ENCODE data around the gene SPEG.
A peak's percentile ranks its signal among the peaks of the same experiment; 100 is the strongest.

SPEG gene

GRCh38 chr2:219483451-219484342 lies 49.1 kb downstream of the SPEG start:
- DNase-seq = no peak

DNA sequence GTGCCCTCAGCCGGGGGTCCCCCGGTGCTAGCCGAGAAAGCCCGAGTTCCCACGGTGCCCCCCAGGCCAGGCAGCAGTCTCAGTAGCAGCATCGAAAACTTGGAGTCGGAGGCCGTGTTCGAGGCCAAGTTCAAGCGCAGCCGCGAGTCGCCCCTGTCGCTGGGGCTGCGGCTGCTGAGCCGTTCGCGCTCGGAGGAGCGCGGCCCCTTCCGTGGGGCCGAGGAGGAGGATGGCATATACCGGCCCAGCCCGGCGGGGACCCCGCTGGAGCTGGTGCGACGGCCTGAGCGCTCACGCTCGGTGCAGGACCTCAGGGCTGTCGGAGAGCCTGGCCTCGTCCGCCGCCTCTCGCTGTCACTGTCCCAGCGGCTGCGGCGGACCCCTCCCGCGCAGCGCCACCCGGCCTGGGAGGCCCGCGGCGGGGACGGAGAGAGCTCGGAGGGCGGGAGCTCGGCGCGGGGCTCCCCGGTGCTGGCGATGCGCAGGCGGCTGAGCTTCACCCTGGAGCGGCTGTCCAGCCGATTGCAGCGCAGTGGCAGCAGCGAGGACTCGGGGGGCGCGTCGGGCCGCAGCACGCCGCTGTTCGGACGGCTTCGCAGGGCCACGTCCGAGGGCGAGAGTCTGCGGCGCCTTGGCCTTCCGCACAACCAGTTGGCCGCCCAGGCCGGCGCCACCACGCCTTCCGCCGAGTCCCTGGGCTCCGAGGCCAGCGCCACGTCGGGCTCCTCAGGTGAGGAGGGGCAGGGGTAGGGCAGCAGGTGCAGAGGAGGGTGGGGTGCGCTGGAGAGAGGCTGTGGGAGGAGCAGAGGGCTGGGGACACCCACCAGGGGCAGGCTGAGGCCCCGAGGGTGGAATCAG lies 49.9 kb downstream of the SPEG start:
- no peak for DNase-seq

DNA sequence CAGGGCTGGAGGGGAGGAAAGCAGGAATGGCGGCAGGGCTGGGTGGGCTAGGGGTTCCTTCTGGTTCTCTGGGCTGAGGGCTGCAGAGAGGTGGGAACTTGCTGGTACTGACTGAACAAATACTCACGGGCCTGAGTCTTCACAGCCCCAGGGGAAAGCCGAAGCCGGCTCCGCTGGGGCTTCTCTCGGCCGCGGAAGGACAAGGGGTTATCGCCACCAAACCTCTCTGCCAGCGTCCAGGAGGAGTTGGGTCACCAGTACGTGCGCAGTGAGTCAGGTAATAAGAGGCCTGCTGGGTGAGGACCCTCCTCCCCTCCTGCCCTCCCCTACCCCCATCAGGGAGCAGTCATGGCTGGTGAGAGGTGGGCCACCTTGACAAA lies 50.5 kb downstream of the SPEG start:
- DNase-seq = no peak

- no peak for DNase-seq
Measured at GRCh38 chr2:219486380-219486959, 51.8 kb downstream of the SPEG start.

- DNase-seq = no peak
Measured at GRCh38 chr2:219488149-219488843, 53.7 kb downstream of the SPEG start.

- DNase-seq = no peak
Measured at GRCh38 chr2:219488844-219489194, 54.2 kb downstream of the SPEG start.

GRCh38 chr2:219489315-219489714 lies 54.7 kb downstream of the SPEG start:
- no peak for DNase-seq

DNA sequence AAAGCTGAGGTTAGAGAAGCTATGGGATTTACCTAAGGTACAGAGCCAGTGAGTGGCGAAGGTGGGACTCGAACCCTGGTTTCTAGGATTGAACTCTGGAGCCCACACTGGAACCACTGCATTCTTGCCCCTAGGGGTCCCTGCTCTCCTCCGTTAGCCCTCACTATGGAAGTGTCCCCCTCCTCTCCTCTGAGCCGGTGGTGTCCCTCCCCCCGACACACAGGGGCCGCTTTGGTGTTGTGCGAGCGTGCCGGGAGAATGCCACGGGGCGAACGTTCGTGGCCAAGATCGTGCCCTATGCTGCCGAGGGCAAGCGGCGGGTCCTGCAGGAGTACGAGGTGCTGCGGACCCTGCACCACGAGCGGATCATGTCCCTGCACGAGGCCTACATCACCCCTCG lies 55.5 kb downstream of the SPEG start:
- DNase-seq = no peak

DNA sequence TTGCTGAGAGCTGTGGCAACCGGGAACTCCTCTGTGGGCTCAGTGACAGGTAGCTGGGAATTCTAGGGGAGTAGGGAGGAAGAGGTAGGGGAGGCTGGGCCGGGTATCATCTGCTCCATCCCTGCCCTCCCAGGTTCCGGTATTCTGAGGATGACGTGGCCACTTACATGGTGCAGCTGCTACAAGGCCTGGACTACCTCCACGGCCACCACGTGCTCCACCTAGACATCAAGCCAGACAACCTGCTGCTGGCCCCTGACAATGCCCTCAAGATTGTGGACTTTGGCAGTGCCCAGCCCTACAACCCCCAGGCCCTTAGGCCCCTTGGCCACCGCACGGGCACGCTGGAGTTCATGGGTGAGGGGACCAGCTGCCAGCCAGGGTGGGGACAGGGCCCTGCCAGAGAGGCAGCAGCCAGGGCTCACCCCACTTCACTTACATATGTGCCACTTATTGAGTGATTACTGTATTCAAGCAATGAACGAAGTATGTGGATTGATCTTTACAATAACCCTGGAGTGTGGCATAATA lies 56.0 kb downstream of the SPEG start:
- no peak for DNase-seq

DNA sequence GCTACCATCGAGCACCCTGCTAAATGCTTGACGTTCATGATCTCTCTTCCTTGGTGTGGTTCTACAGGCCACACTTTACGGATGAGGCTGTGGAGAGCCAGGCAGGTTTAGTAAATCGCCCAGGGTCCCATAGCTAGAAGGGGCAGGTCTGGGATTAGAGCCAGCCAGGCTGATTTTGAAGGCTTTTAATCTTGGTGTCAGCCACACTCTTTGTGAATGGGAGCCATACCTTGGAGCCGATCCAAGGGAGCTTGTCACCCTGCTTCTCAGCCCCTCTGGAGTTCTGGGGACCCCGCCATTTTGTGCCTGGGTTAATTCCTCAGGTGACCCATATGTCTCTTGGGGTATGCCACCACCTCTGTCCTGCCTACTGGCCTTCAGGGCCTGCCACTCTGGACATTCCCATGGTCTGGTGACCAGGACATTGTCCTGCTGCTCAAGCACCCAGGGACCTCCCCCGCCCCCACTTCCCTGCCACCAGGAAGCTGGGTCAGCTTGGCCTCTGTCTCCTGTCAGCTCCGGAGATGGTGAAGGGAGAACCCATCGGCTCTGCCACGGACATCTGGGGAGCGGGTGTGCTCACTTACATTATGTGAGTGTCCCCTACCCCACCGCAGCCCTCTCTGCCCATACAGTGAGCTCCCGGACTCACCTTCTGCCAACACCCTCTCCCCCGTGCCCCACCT lies 56.8 kb downstream of the SPEG start:
- DNase-seq = no peak

DNA sequence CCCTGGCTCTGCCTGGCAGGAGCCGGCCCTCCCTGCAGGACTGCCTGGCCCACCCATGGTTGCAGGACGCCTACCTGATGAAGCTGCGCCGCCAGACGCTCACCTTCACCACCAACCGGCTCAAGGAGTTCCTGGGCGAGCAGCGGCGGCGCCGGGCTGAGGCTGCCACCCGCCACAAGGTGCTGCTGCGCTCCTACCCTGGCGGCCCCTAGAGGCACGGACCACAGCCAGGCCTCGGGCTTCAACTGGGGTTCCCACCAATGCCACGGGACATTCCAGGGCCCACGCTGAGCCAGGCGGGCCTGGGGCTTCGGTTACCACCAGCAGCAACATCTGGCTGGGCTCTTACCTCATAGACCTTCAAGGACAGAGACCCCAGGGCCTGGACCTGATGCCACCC lies 57.9 kb downstream of the SPEG start:
- no peak for DNase-seq

GRCh38 chr2:219493086-219493485 lies 58.4 kb downstream of the SPEG start:
- no peak for DNase-seq

DNA sequence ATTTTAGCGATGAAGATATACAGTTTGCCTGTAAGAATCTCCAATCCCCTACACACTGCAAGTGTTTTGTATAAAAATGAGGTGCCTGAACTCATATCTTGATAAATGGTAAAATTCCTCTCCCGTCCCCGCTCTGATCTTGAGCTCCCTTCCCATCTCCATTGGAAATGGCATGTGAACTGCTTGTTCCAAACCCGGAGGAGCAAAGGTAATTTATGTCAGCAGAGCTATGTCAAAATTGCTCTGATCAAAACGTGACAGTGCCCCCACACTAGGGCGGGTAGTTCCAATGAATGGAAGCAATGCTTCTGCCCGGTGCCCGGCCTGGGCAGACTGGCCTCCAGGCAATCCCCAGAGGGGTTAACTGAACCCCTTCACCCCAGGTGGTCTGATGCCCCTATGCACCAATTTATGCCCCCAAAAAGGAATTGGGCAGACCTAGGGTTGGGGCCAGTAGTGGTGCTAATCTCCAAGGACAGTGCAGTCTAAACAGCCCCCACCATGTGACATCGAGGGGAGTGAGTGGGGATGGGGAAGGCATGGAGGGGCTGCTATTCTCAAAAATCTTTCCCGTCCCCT lies 60.4 kb downstream of the SPEG start:
- no peak for DNase-seq

DNA sequence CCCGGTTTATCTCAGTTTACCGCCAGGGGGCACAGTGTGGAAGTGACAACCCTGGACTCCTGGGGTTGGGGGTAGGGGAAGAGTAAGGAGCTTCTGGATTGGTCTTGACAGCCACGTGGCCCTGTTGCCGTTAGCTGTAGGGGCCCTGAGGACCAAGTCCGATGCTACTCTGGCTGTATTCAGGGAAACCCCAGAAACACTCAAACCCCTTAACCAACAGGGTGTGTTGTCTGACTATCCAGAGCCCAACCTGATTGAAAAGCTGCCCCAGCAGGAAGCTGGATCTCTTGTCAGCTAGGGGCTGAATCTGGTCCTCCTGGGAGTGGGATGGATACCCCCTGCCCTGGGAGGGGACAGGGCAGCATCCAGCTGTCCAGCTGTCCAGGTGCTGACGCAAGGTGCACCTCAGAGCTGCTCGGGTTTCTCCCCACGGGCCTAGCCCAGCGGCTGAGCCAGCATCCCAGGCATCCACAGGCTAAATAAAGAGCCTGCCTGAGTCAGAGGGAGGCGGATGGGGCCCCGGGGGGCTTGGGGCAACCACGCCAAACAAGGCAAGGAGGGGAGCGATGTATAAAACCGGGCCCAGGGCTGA lies 61.0 kb downstream of the SPEG start:
- peak; percentile 15 for DNase-seq

DNA sequence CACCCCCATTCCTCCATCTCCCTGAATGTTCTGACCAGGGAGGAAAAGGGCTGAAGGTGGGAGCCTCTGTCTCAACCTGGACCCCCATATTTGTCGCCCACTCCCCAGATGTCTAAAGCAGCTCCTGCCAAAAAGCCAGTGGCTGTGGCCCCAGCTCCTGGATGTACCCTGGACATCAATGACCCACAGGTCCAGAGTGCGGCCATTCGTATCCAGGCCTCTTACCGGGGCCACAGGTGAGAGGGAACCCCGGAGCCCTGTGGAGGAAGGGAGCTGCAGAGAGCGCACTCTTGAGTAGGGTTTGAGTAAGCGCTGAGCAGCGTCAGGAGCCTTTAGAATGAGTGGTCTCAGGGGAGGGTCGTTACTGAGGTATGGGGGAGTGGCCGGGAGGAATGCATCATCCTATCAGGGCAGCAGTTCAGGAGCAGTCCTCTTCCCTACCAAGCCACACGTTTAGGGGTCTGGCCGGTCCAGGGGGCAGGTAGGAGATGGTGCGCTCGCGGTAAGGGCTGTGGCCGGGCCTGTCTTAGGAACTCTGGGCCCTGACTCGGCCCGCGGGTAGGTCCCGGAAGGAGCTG lies 61.7 kb downstream of the SPEG start:
- DNase-seq = no peak

- no peak for DNase-seq
Measured at GRCh38 chr2:219496825-219497494, 62.3 kb downstream of the SPEG start.

- no peak for DNase-seq
Measured at GRCh38 chr2:219497495-219498279, 63.0 kb downstream of the SPEG start.

- DNase-seq = peak; percentile 90
Measured at GRCh38 chr2:219498280-219499057, 63.8 kb downstream of the SPEG start, which contains the start of gene GMPPA. GMPPA (plus strand) TSS chr2:219498891; CDS start chr2:219499976, 1,085 bp downstream.

- no peak for DNase-seq
Measured at GRCh38 chr2:219499058-219499307, 64.3 kb downstream of the SPEG start.

Data from activated effector memory CD4-positive, alpha-beta T cell treated with Interleukin-2 at 50 U/mL for 16 hours (primary cell).